GM21529 (cell line): Measurements from ENCODE around the gene CCDC91.

Experiments
- ATAC-seq: cut with Tn5 transposase; IDR thresholded peaks from one replicate; pipeline ENCODE4 v1.9.1; 2021; ENCODE audit not compliant: unreplicated experiment

Gene CCDC91

GRCh38 chr12:28574746-28575592, 384.7 kb downstream of the CCDC91 start:
- ATAC-seq = no peak

GRCh38 chr12:28575593-28576205, 385.4 kb downstream of the CCDC91 start:
- ATAC-seq = no peak

GRCh38 chr12:28578361-28578760, 388.1 kb downstream of the CCDC91 start:
- no peak for ATAC-seq

- no peak for ATAC-seq
Observed at GRCh38 chr12:28578833-28579252, 388.6 kb downstream of the CCDC91 start.

- no peak for ATAC-seq
Observed at GRCh38 chr12:28582672-28583376, 392.6 kb downstream of the CCDC91 start.

- ATAC-seq = no peak
Observed at GRCh38 chr12:28583701-28584261, 393.5 kb downstream of the CCDC91 start.

- ATAC-seq = no peak
Observed at GRCh38 chr12:28585146-28585545, 394.9 kb downstream of the CCDC91 start.

GRCh38 chr12:28586481-28586880, 396.2 kb downstream of the CCDC91 start:
- ATAC-seq = no peak

GRCh38 chr12:28591831-28592230, 401.6 kb downstream of the CCDC91 start:
- no peak for ATAC-seq
